K562 treated with DMSO at 1 percent for 4 hours (cell line): ENCODE results near the gene MORC2. TPM values are rescaled to one million over a fixed set of nuclear protein-coding genes. Genes with fewer than 3 reads are reported as not detected.

Experiments
- total RNA-seq: library from RNA; unstranded; fragments of 300-600 nt; gene quantifications from 2 replicates; pipeline ENCODE4 v1.2.3, GENCODE V29; 2022; ENCODE audit not compliant: insufficient read depth

MORC2 gene
- total RNA-seq, result 9.3 and 15.3 TPM in 2 replicates

DNA sequence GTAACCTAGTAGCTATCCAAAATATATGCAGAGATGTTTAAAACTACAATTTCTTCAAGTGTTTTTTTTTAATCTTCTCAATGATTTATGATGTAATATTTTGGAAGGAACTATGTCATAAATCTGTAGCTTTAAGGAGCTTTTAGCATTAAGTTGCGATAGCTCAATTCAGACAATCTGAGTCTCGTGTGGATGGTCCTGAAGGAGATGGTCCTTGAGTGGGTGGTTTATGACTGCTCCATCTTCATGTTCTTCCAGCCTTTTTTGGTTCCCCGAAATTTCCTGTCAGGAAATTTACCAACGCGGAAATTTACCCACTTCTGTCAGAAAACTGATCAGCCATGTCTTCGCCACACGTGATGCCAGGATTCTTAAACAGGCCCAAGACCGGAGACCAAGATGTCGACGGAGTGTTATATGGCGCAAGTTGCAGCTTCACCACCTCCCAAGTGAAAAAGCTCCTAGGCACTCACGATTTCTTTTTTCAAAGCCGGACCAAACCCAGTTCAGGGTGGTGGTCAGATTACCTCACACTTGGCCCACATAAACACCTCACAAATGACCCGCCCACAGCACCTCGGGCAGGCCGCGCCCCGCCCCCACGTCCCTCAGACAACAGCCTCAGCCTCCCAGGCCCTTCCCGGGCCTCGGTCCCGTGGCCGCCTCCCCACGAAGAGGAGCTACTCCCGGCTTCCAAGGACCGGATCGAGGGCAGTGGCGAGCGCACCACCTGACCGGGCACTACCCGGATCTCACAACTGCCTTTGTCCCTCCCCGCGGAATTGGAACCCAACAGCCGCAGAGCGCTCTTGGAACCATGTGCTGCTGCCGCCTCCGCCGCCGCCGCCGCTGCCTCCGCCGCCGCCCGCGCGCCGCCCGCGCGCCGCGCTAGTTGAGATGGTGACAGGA lies at the start of gene MORC2:
Gene MORC2, minus strand, starts transcription at position 760 of the 909 bp plus-strand sequence. CDS start 885 bp downstream, outside the sequence.

DNA sequence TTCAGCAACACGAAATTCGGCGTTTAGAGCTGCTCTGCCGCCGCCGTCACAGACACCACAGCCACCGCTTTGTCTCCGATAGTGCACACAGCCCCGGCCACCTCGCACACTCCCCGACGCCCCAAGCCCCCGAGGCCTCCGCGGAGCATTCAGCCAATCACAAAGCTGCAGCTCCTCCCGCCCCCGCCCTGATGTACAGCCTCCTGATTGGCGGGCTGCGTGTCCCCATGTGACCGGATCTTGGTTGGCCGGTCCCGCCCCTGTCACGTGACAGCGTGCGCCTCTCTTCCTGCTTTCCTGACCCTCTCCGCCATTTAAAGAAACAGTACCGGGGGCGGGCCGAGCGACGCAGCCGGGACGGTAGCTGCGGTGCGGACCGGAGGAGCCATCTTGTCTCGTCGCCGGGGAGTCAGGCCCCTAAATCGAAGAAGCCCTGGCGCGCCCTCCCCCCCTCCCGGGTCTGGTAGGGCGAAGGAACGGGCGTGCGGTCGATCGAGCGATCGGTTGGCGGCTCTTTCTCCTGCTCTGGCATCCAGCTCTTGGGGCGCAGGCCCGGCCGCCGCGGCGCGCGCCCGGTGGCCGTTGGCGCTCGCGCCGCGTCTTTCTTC lies 454 bp upstream of the MORC2 start, which contains the start of gene TUG1:
Gene TUG1, plus strand, starts transcription at position 342 of the 608 bp plus-strand sequence.

Other genes starting within 250 kb of the MORC2 start
- 27.5 and 34.8 TPM in 2 replicates for gene TUG1, start 491 bp upstream of the MORC2 start, total RNA-seq
- gene SMTN, start 112.5 kb upstream of the MORC2 start, total RNA-seq, result 27.3 and 36.8 TPM in 2 replicates
- 65.5 and 78.0 TPM in 2 replicates for gene SELENOM, start 138.8 kb upstream of the MORC2 start, total RNA-seq
- gene INPP5J, start 154.2 kb upstream of the MORC2 start, total RNA-seq, result 32.4 and 53.8 TPM in 2 replicates
- 1.6 TPM in 1 of 2 replicates, not detected in the other for gene PLA2G3, start 171.7 kb upstream of the MORC2 start, total RNA-seq
- gene RNF185, start 191.4 kb upstream of the MORC2 start, total RNA-seq, result 17.8 and 18.3 TPM in 2 replicates
- gene LIMK2, start 243.5 kb upstream of the MORC2 start, total RNA-seq, result 7.5 and 7.7 TPM in 2 replicates